GM12878 (cell line): ENCODE data around the gene TBC1D25. TPM values are rescaled to one million over a fixed set of nuclear protein-coding genes. Genes with fewer than 3 reads are reported as not detected.

Experiments
- ATAC-seq: fragments of 200-7000 bp; cut with Tn5 transposase; 3 replicates; pipeline ENCODE4 v1.9.1; 2020; ENCODE audit warnings: mild to moderate bottlenecking, moderate library complexity
- BruUV-seq: library from RNA; stranded (reverse); fragments of 400-500 nt; replicated peaks from 2 replicates; lab custom pipeline; 2021; lab: Mats Ljungman, UMichigan
- CTCF ChIA-PET: fragments of 300-600 bp; sonication (Branson Sonifier 250); formaldehyde crosslinking; extraction: SDS; loops from one replicate; lab custom pipeline; 2021; ENCODE audit warnings: inconsistent platforms; lab: Yijun Ruan, JAX
- POLR2A ChIA-PET: fragments of 350-600 bp; formaldehyde crosslinking; extraction: SDS; loops from one replicate; lab custom pipeline; 2021; ENCODE audit warnings: inconsistent platforms; lab: Charles Lee
- RAD21 ChIA-PET: fragments of 300-600 bp; sonication (Branson Sonifier 250); formaldehyde crosslinking; loops from one replicate; lab custom pipeline; 2023; ENCODE audit warnings: antibody characterized with exemption; ENCODE audit not compliant: unreplicated experiment; lab: Charles Lee
- SMC1A ChIA-PET: fragments of 300-600 bp; sonication (Branson Sonifier 250); formaldehyde crosslinking; loops from one replicate; lab custom pipeline; 2023; ENCODE audit not compliant: unreplicated experiment, uncharacterized antibody; lab: Charles Lee
- DNase-seq: peaks from one replicate; pipeline ENCODE4 v3.0.0-alpha.2; 2011; ENCODE audit warnings: low read depth, low spot score
- FAIRE-seq: peaks from 3 replicates; lab custom pipeline; 2011; peaks lifted over from hg19 to GRCh38; lab: Jason Lieb, UNC
- H2AFZ ChIP-seq: 2 replicates; pipeline ENCODE4 v1.6.0; 2011; ENCODE audit warnings: low read depth, low read length, control low read depth; ENCODE audit not compliant: control insufficient read depth
- H3K27ac ChIP-seq: 2 replicates; pipeline ENCODE4 v1.5.1; 2011; ENCODE audit warnings: control low read depth; ENCODE audit not compliant: control insufficient read depth, insufficient read depth
- H3K27me3 ChIP-seq, 2 experiments: replicated peaks in 1 of 2; 2 replicates each; pipeline versions ENCODE4 v1.6.0 to v1.6.1; 2011; ENCODE audit warnings: low read length in 1 of 2; ENCODE audit not compliant: control insufficient read depth in 2 of 2, insufficient read depth in 2 of 2
- H3K36me3 ChIP-seq, 2 experiments: 2 replicates each; pipeline ENCODE4 v1.5.1; 2011; ENCODE audit warnings: low read length in 1 of 2; ENCODE audit not compliant: control insufficient read depth in 2 of 2, insufficient read depth in 2 of 2
- H3K4me1 ChIP-seq: 2 replicates; pipeline ENCODE4 v1.6.1; 2011; ENCODE audit warnings: mild to moderate bottlenecking, low read length, moderate library complexity, mixed read lengths; ENCODE audit not compliant: control insufficient read depth, insufficient read depth
- H3K4me2 ChIP-seq: 2 replicates; pipeline ENCODE4 v1.6.0; 2011; ENCODE audit warnings: control low read depth; ENCODE audit not compliant: control insufficient read depth, insufficient read depth
- H3K4me3 ChIP-seq: fragments of 200-600 bp; sonication (generic); 2 replicates; pipeline ENCODE4 v1.5.1; 2016
- H3K79me2 ChIP-seq: 2 replicates; pipeline ENCODE4 v1.6.0; 2011; ENCODE audit warnings: low read length; ENCODE audit not compliant: control insufficient read depth, insufficient read depth
- H3K9ac ChIP-seq: 2 replicates; pipeline ENCODE4 v1.8.0; 2011; ENCODE audit warnings: low read length, control low read depth, mixed read lengths; ENCODE audit not compliant: control insufficient read depth, insufficient read depth
- H3K9me3 ChIP-seq: replicated peaks from 3 replicates; pipeline ENCODE4 v1.5.1; 2011; ENCODE audit warnings: mild to moderate bottlenecking, low read length; ENCODE audit not compliant: control insufficient read depth, insufficient read depth
- H4K20me1 ChIP-seq: 2 replicates; pipeline ENCODE4 v1.6.0; 2011; ENCODE audit not compliant: control insufficient read depth, insufficient read depth
- BCL3 ChIP-seq: IDR thresholded peaks from 2 replicates; pipeline ENCODE4 v1.6.1; 2011; ENCODE audit warnings: borderline replicate concordance, low read depth, mild to moderate bottlenecking, moderate library complexity, low read length; ENCODE audit not compliant: insufficient read depth, poor library complexity, severe bottlenecking
- BMI1 ChIP-seq: fragments of 450-650 bp; IDR thresholded peaks from 2 replicates; pipeline ENCODE4 v1.6.1; 2016; ENCODE audit warnings: mild to moderate bottlenecking, moderate library complexity, borderline replicate concordance
- CBFB ChIP-seq: IDR thresholded peaks from 2 replicates; pipeline ENCODE4 v1.6.1; 2016; ENCODE audit warnings: antibody characterized with exemption, low read depth
- CBX3 ChIP-seq: fragments of 200-600 bp; sonication (generic); IDR thresholded peaks from 2 replicates; pipeline ENCODE4 v1.6.1; 2016; ENCODE audit warnings: low read depth, borderline replicate concordance
- CREB1 ChIP-seq: IDR thresholded peaks from 2 replicates; pipeline ENCODE4 v1.6.1; 2012; ENCODE audit warnings: low read depth, mild to moderate bottlenecking, inconsistent platforms
- E4F1 ChIP-seq: fragments of 450-650 bp; IDR thresholded peaks from 2 replicates; pipeline ENCODE4 v1.6.1; 2018; ENCODE audit warnings: borderline replicate concordance, mild to moderate bottlenecking; ENCODE audit not compliant: partially characterized antibody
- EP300 ChIP-seq, 2 experiments: fragments of 150-350 bp in 1 of 2; IDR thresholded peaks; 2 replicates each; pipeline ENCODE4 v1.6.1; 2011 to 2012; ENCODE audit warnings: low read depth in 2 of 2, low read length in 2 of 2, borderline replicate concordance in 1 of 2, improper control_type of control experiment in 1 of 2, inconsistent platforms in 1 of 2; ENCODE audit not compliant: control insufficient read depth in 1 of 2
- ETV6 ChIP-seq, 2 experiments: fragments of 450-650 bp in 1 of 2; IDR thresholded peaks in 1 of 2; conservative IDR thresholded peaks in 1 of 2; 2 replicates each; pipeline ENCODE4 v1.6.1; 2014; ENCODE audit warnings: antibody characterized with exemption in 1 of 2, borderline replicate concordance in 1 of 2, low read depth in 1 of 2, mild to moderate bottlenecking in 1 of 2, moderate library complexity in 1 of 2
- FOXK2 ChIP-seq: fragments of 450-650 bp; IDR thresholded peaks from 2 replicates; pipeline ENCODE4 v1.6.1; 2017; ENCODE audit warnings: mild to moderate bottlenecking, moderate library complexity
- IKZF2 ChIP-seq, 2 experiments: fragments of 450-650 bp; IDR thresholded peaks; 2 replicates each; pipeline ENCODE4 v1.6.1; 2017; ENCODE audit warnings: mild to moderate bottlenecking in 2 of 2, moderate library complexity in 2 of 2
- NR2C2 ChIP-seq: IDR thresholded peaks from 2 replicates; pipeline ENCODE4 v1.6.1; 2011; ENCODE audit warnings: borderline replicate concordance, low read depth; ENCODE audit not compliant: control insufficient read depth, insufficient read length
- NRF1 ChIP-seq: conservative IDR thresholded peaks from 2 replicates; pipeline ENCODE4 v1.6.1; 2011; ENCODE audit warnings: mild to moderate bottlenecking, low read depth, low read length, improper control_type of control experiment
- RELA ChIP-seq: fragments of 450-650 bp; IDR thresholded peaks from 2 replicates; pipeline ENCODE4 v1.8.0; 2014; ENCODE audit warnings: borderline replicate concordance; ENCODE audit not compliant: partially characterized antibody
- RUNX3 ChIP-seq: IDR thresholded peaks from 2 replicates; pipeline ENCODE4 v1.6.1; 2012; ENCODE audit warnings: low read length, inconsistent platforms
- SMAD5 ChIP-seq: IDR thresholded peaks from 2 replicates; pipeline ENCODE4 v1.6.1; 2016; ENCODE audit warnings: antibody characterized with exemption, low read depth
- SUZ12 ChIP-seq: fragments of 200-600 bp; sonication (generic); IDR thresholded peaks from one replicate; pipeline ENCODE4 v1.6.1; 2018; ENCODE audit warnings: antibody characterized with exemption, mild to moderate bottlenecking; ENCODE audit not compliant: unreplicated experiment
- ZNF207 ChIP-seq: fragments of 450-650 bp; IDR thresholded peaks from 2 replicates; pipeline ENCODE4 v1.6.1; 2014; ENCODE audit warnings: antibody characterized with exemption, mild to moderate bottlenecking, borderline replicate concordance
- WGBS: methylation state at CpG from one replicate; pipeline ENCODE4 v1.1.6; 2016; ENCODE audit warnings: low lambda C conversion rate; ENCODE audit not compliant: insufficient replicate concordance, insufficient coverage; ENCODE audit errors: missing lambda C conversion rate; 5-methylcytosine and 5-hydroxymethylcytosine counted together
- in situ Hi-C: fragments of 300-500 bp; cut with MboI; formaldehyde crosslinking; loops from 9 replicates; pipeline ENCODE4 v1.14.3; 2018; ENCODE audit warnings: mixed read lengths
- intact Hi-C: fragments of 100-400 bp; cut with micrococcal nuclease; formaldehyde crosslinking; loops from one replicate; pipeline ENCODE4 v1.14.2; 2022; ENCODE audit not compliant: unreplicated experiment
- polyA plus RNA-seq, 11 experiments: library from polyadenylated mRNA; depleted of rRNA in 4 of 11; unstranded in 6 of 11; stranded (reverse) in 5 of 11; fragments of >200 nt; fragmentation: Nextera tagmentation in 4 of 11; fragmentation: Illumina TruSeq in 1 of 11; extraction: Ambion mirVana in 4 of 11; extraction: Trizol in 1 of 11; gene quantifications; 1 replicate in 1 of 11; 2 replicates in 10 of 11; pipeline versions ENCODE4 v1.2.1 to v1.2.3, GENCODE V29; 2011 to 2016; ENCODE audit warnings: inconsistent platforms in 2 of 11, missing spikeins in 2 of 11, low read depth in 1 of 11
- total RNA-seq, 4 experiments: library from RNA; depleted of rRNA in 3 of 4; stranded (reverse); fragments of >200 nt in 3 of 4; fragmentation: Illumina TruSeq in 1 of 4; extraction: Trizol in 1 of 4; gene quantifications; 2 replicates each; pipeline versions ENCODE4 v1.2.1 to v1.2.3, GENCODE V29; 2013 to 2021

Gene TBC1D25
- total and polyA plus RNA-seq, 10 of the 15 experiments (the other 5 are each of a cell fraction or from before 2014, with no cell fraction given), result 0.79 to 17.3 (median 10.0) TPM

- FAIRE-seq (no peak), ATAC-seq (no peak), DNase-seq (no peak)
- ChIA-PET CTCF (no interaction called here), SMC1A (no interaction called here), POLR2A (no interaction called here), RAD21 (no interaction called here)
- 68% methylated on average over 15 of the region's 16 CpGs for WGBS
- H3K27me3 ChIP-seq, result no peaks in the 10 kb centered on the region
- no peak overlapping the region for H3K9ac ChIP-seq
- no peaks in the 10 kb centered on the region for H3K4me1 ChIP-seq
- H3K4me3 ChIP-seq, result no peak overlapping the region
- in situ Hi-C loops (no loop called here), intact Hi-C loops (no loop called here)
- H3K4me2 ChIP-seq, result no peak overlapping the region
- H3K27ac ChIP-seq, result no peak overlapping the region
- H3K36me3 ChIP-seq, result no peaks in the 10 kb centered on the region
- H3K9me3 ChIP-seq, result no peaks in the 10 kb centered on the region; the same call in 2 of the 3 replicates
- H3K79me2 ChIP-seq, result no peaks in the 10 kb centered on the region
- H2AFZ ChIP-seq, result no peak overlapping the region
- BruUV-seq, result no TSS peak
- no peaks in the 10 kb centered on the region for H4K20me1 ChIP-seq
- no peak for TF ChIP-seq E4F1
- no peak for TF ChIP-seq CBFB
- TF ChIP-seq SMAD5, result no peak
- no peak for TF ChIP-seq FOXK2
- no peak for TF ChIP-seq RUNX3
- no peak for TF ChIP-seq IKZF2 (IDR thresholded peaks at IDR 0.05)
- TF ChIP-seq CREB1, result no peak
- no peak for TF ChIP-seq NR2C2
- no peak for TF ChIP-seq BMI1
- TF ChIP-seq CBX3, result no peak
- no peak for TF ChIP-seq SUZ12
- TF ChIP-seq BCL3, result no peak
- TF ChIP-seq EP300 (IDR thresholded peaks at IDR 0.05; ENCODE audit: borderline replicate concordance in 1 of 2, control insufficient read depth in 1 of 2, low read depth in 2 of 2, low read length in 2 of 2), result no peak
- no peak for TF ChIP-seq RELA
- TF ChIP-seq NRF1, result no peak
- no peak for TF ChIP-seq ETV6 (conservative IDR thresholded peaks at IDR 0.05 in 1 of 2, IDR thresholded peaks at IDR 0.05 in 1 of 2; ENCODE audit: borderline replicate concordance in 1 of 2, low read depth in 1 of 2)
- TF ChIP-seq ZNF207, result no peak
These were observed 65.2 kb downstream of the TBC1D25 start for GRCh38 chrX:48604701-48605100.
